Measurements from ENCODE around the gene VPS54. TPM values are rescaled to one million over a fixed set of nuclear protein-coding genes. Genes with fewer than 3 reads are reported as not detected.

The VPS54 gene
- total RNA-seq, 2 experiments from 2014 or later = 17.4 to 18.2 TPM

GRCh38 chr2:63844616-63845015, 174.6 kb downstream of the VPS54 start:
- Mint-ChIP-seq H3K4me3 (no peak overlapping the region), H3K27ac (no peak overlapping the region), H3K9me3 (ENCODE audit: low read depth) (peaks cover 8% of the 10 kb centered on the region), H3K36me3 (peaks cover 70% of the 10 kb centered on the region), H3K4me1 (peaks cover 64% of the 10 kb centered on the region), H3K27me3 (no peaks in the 10 kb centered on the region)
- ATAC-seq (no peak), DNase-seq (no peak)
- CTCF ChIA-PET = interaction anchor here (1.0 to 2.1 kb wide), 4 partner anchors 8 to 21 kb away, joined by 4 to 8 read pairs (median 5); no protein-coding TSS in a partner anchor

- Mint-ChIP-seq H3K4me3 (peak overlapping the region; percentile 48), H3K27me3 (no peaks in the 10 kb centered on the region), H3K4me1 (peaks cover 60% of the 10 kb centered on the region), H3K36me3 (peaks cover 63% of the 10 kb centered on the region), H3K9me3 (ENCODE audit: low read depth) (peaks cover 8% of the 10 kb centered on the region), H3K27ac (no peak overlapping the region)
- ATAC-seq (no peak), DNase-seq (no peak)
- CTCF ChIA-PET = interaction anchor here (1.0 to 3.6 kb wide), 3 partner anchors 9 to 17 kb away, joined by 4 to 52 read pairs (median 8); no protein-coding TSS in a partner anchor
Observed at GRCh38 chr2:63843791-63844190, 175.4 kb downstream of the VPS54 start.

- Mint-ChIP-seq H3K27ac (peak overlapping the region; percentile 100), H3K4me1 (peaks cover 57% of the 10 kb centered on the region), H3K9me3 (ENCODE audit: low read depth) (peaks cover 8% of the 10 kb centered on the region), H3K4me3 (peak overlapping the region; percentile 100), H3K27me3 (no peaks in the 10 kb centered on the region), H3K36me3 (peaks cover 58% of the 10 kb centered on the region)
- no peak for DNase-seq
- CTCF ChIA-PET = interaction anchor here (0.9 to 3.6 kb wide), 4 partner anchors 10 to 34 kb away, joined by 3 to 52 read pairs (median 14); no protein-coding TSS in a partner anchor
- no peak for ATAC-seq
Observed at GRCh38 chr2:63843093-63843492, 176.1 kb downstream of the VPS54 start.

GRCh38 chr2:63842149-63843061, 176.8 kb downstream of the VPS54 start:
- H3K36me3 Mint-ChIP-seq = peaks cover 51% of the 10 kb centered on the region
- H3K4me3 Mint-ChIP-seq = peak overlapping the region; percentile 100
- H3K4me1 Mint-ChIP-seq = peaks cover 55% of the 10 kb centered on the region
- H3K9me3 Mint-ChIP-seq (ENCODE audit: low read depth) = peaks cover 2% of the 10 kb centered on the region
- ATAC-seq (no peak), DNase-seq (peak; percentile 45)
- H3K27me3 Mint-ChIP-seq = no peaks in the 10 kb centered on the region
- CTCF ChIA-PET = interaction anchor here (0.9 to 3.6 kb wide), 5 partner anchors 11 to 34 kb away, joined by 3 to 52 read pairs (median 8); no protein-coding TSS in a partner anchor
- peak overlapping the region; percentile 100 for H3K27ac Mint-ChIP-seq

Other genes starting within 250 kb of the VPS54 start
- 100 to 1,000 TPM; 109 to 124 TPM for gene UGP2, start 177.5 kb downstream of the VPS54 start, total RNA-seq
- 10 to 100 TPM; 39.0 to 40.1 TPM for gene PELI1, start 125.0 kb upstream of the VPS54 start, total RNA-seq